HepG2 (cell line): ENCODE measurements around the gene BCAS3. TPM values are rescaled to one million over a fixed set of nuclear protein-coding genes. Genes with fewer than 3 reads are reported as not detected.

Source experiments
- DMTF1 ChIP-seq: sonication (generic); formaldehyde crosslinking; IDR thresholded peaks from 2 replicates; pipeline ENCODE4 v1.4.0; 2020; ENCODE audit warnings: mild to moderate bottlenecking, missing genetic modification reagents
- HOXA9 ChIP-seq: sonication (generic); formaldehyde crosslinking; IDR thresholded peaks from 2 replicates; pipeline ENCODE4 v1.8.1; 2022; ENCODE audit warnings: missing genetic modification reagents, mild to moderate bottlenecking, moderate library complexity, borderline replicate concordance
- MATR3 ChIP-seq: sonication (generic); formaldehyde crosslinking; IDR thresholded peaks from 2 replicates; pipeline ENCODE4 v1.4.0; 2020; ENCODE audit warnings: missing genetic modification reagents
- MXD1 ChIP-seq: sonication (generic); formaldehyde crosslinking; IDR thresholded peaks from 2 replicates; pipeline ENCODE4 v1.4.0; 2020; ENCODE audit warnings: mild to moderate bottlenecking, missing genetic modification reagents
- MYC ChIP-seq: sonication (generic); formaldehyde crosslinking; IDR thresholded peaks from 2 replicates; pipeline ENCODE4 v1.9.0; 2021; ENCODE audit warnings: missing genetic modification reagents, borderline replicate concordance
- RXRA ChIP-seq: sonication (generic); formaldehyde crosslinking; IDR thresholded peaks from 2 replicates; pipeline ENCODE4 v1.5.1; 2020; ENCODE audit warnings: missing genetic modification reagents
- SNAI1 ChIP-seq: sonication (generic); formaldehyde crosslinking; IDR thresholded peaks from 2 replicates; pipeline ENCODE4 v1.5.0; 2020; ENCODE audit warnings: mild to moderate bottlenecking, missing genetic modification reagents, borderline replicate concordance
- TGIF2 ChIP-seq: IDR thresholded peaks from 2 replicates; pipeline ENCODE4 v1.6.1; 2016; ENCODE audit warnings: control low read depth, missing compliant biosample characterization
- UBTF ChIP-seq: sonication (generic); formaldehyde crosslinking; IDR thresholded peaks from 2 replicates; pipeline ENCODE4 v1.4.0; 2020; ENCODE audit warnings: mild to moderate bottlenecking, missing genetic modification reagents
- ZBTB2 ChIP-seq: sonication (generic); formaldehyde crosslinking; IDR thresholded peaks from 2 replicates; pipeline ENCODE4 v1.8.0; 2022; ENCODE audit warnings: low read depth, missing genetic modification reagents
- ZMYM4 ChIP-seq: sonication (generic); formaldehyde crosslinking; IDR thresholded peaks from 2 replicates; pipeline ENCODE4 v1.8.1; 2023; ENCODE audit warnings: mild to moderate bottlenecking, missing genetic modification reagents
- ZNF687 ChIP-seq: sonication (generic); formaldehyde crosslinking; IDR thresholded peaks from 2 replicates; pipeline ENCODE4 v1.5.1; 2020; ENCODE audit warnings: mild to moderate bottlenecking, missing genetic modification reagents, moderate library complexity
- ZNF776 ChIP-seq: sonication (generic); formaldehyde crosslinking; IDR thresholded peaks from 2 replicates; pipeline ENCODE4 v1.4.0; 2020; ENCODE audit warnings: mild to moderate bottlenecking, missing genetic modification reagents
- polyA plus RNA-seq, 8 experiments: library from polyadenylated mRNA; depleted of rRNA in 3 of 8; stranded (reverse) in 7 of 8; unstranded in 1 of 8; fragments of >200 nt; fragmentation: Illumina TruSeq in 4 of 8; extraction: Trizol in 4 of 8; gene quantifications; 2 replicates each; pipeline versions ENCODE4 v1.2.1 to v1.2.3, GENCODE V29; 2011 to 2016; ENCODE audit warnings: low read depth in 4 of 8, missing spikeins in 1 of 8, mixed read lengths in 1 of 8; ENCODE audit not compliant: insufficient read depth in 1 of 8
- total RNA-seq, 5 experiments: library from RNA; depleted of rRNA; stranded (reverse); fragments of >200 nt; fragmentation: Illumina TruSeq; extraction: Trizol; gene quantifications; 2 replicates each; pipeline ENCODE4 v1.2.3, GENCODE V29; 2016; ENCODE audit warnings: low read depth in 1 of 5

BCAS3 gene
- total and polyA plus RNA-seq, 2 of the 13 experiments (the other 11 are each of a cell fraction or from before 2014, with no cell fraction given), result 10.7 to 11.2 TPM

- TF ChIP-seq ZNF687 (CRISPR knock-in tag) (peak; percentile 85), SNAI1 (CRISPR knock-in tag) (0 out of 2 replicates have a peak, but pooled peaks have one; percentile 38), ZBTB2 (CRISPR knock-in tag) (no peak), ZMYM4 (CRISPR knock-in tag) (0 out of 2 replicates have a peak, but pooled peaks have one; percentile 54), UBTF (CRISPR knock-in tag) (peak; percentile 47), TGIF2 (0 out of 2 replicates have a peak, but pooled peaks have one; percentile 39), RXRA (0 out of 2 replicates have a peak, but pooled peaks have one; percentile 16), HOXA9 (CRISPR knock-in tag) (no peak), ZNF776 (CRISPR knock-in tag) (0 out of 2 replicates have a peak, but pooled peaks have one; percentile 53), DMTF1 (CRISPR knock-in tag) (peak; percentile 71; the same call in 1 of the 2 replicates), MXD1 (CRISPR knock-in tag) (no peak; the same call in 1 of the 2 replicates), MATR3 (no peak), MYC (CRISPR knock-in tag) (peak; percentile 71)
These were observed 712.2 kb downstream of the BCAS3 start (continued) for GRCh38 chr17:61389670-61390478.
